K562 (cell line): ENCODE data around the gene RPUSD2. TPM values are rescaled to one million over a fixed set of nuclear protein-coding genes. Genes with fewer than 3 reads are reported as not detected.

Experiments used
- CHD2 ChIP-seq: IDR thresholded peaks from 2 replicates; pipeline ENCODE4 v1.6.1; 2011; ENCODE audit warnings: low read depth, low read length
- EZH2 ChIP-seq: IDR thresholded peaks from 2 replicates; pipeline ENCODE4 v1.6.1; 2012; ENCODE audit warnings: low read depth, mild to moderate bottlenecking, inconsistent platforms, low read length, borderline replicate concordance
- GATA2 ChIP-seq: sonication (generic); formaldehyde crosslinking; IDR thresholded peaks from 2 replicates; pipeline ENCODE4 v1.4.0; 2020; ENCODE audit warnings: mild to moderate bottlenecking, missing genetic modification reagents
- MEIS2 ChIP-seq: fragments of 450-650 bp; IDR thresholded peaks from 2 replicates; pipeline ENCODE4 v1.6.1; 2014; ENCODE audit warnings: mild to moderate bottlenecking; ENCODE audit not compliant: partially characterized antibody
- NR4A1 ChIP-seq, 2 experiments: fragments of 250-450 bp in 1 of 2; fragments of 450-650 bp in 1 of 2; sonication (Bioruptor Pico) in 1 of 2; IDR thresholded peaks; 2 replicates each; pipeline versions ENCODE4 v1.4.0 to v1.6.1; 2016 to 2020; ENCODE audit warnings: mild to moderate bottlenecking in 2 of 2, missing compliant biosample characterization in 1 of 2, missing genetic modification characterization in 1 of 2, moderate library complexity in 1 of 2
- RFX1 ChIP-seq: fragments of 450-650 bp; IDR thresholded peaks from 2 replicates; pipeline ENCODE4 v1.6.1; 2016; ENCODE audit warnings: mild to moderate bottlenecking, moderate library complexity
- TEAD2 ChIP-seq: fragments of 450-650 bp; IDR thresholded peaks from 2 replicates; pipeline ENCODE4 v1.6.1; 2016; ENCODE audit warnings: missing genetic modification characterization, control low read depth, missing compliant biosample characterization
- ZBTB8A ChIP-seq: fragments of 450-650 bp; IDR thresholded peaks from 2 replicates; pipeline ENCODE4 v1.6.1; 2018; ENCODE audit warnings: mild to moderate bottlenecking, moderate library complexity; ENCODE audit not compliant: partially characterized antibody
- ZFX ChIP-seq: sonication (generic); formaldehyde crosslinking; IDR thresholded peaks from 2 replicates; pipeline ENCODE4 v1.8.0; 2022; ENCODE audit warnings: mild to moderate bottlenecking, missing genetic modification reagents, moderate library complexity
- ZNF133 ChIP-seq: fragments of 250-450 bp; sonication (Bioruptor Pico); IDR thresholded peaks from 2 replicates; pipeline ENCODE4 v1.4.0; 2020; ENCODE audit warnings: mild to moderate bottlenecking
- ZNF282 ChIP-seq: sonication (generic); formaldehyde crosslinking; IDR thresholded peaks from 2 replicates; pipeline ENCODE4 v1.8.1; 2023; ENCODE audit warnings: missing genetic modification reagents
- ZNF444 ChIP-seq: fragments of 250-450 bp; sonication (Bioruptor Pico); IDR thresholded peaks from 2 replicates; pipeline ENCODE4 v1.4.0; 2020; ENCODE audit warnings: mild to moderate bottlenecking, moderate library complexity
- ZNF507 ChIP-seq: conservative IDR thresholded peaks from 2 replicates; pipeline ENCODE4 v1.6.1; 2017; ENCODE audit warnings: missing genetic modification characterization, missing compliant biosample characterization
- polyA plus RNA-seq, 8 experiments: library from polyadenylated mRNA; depleted of rRNA in 4 of 8; stranded (reverse) in 5 of 8; unstranded in 3 of 8; fragments of >200 nt; fragmentation: Nextera tagmentation in 2 of 8; fragmentation: Illumina TruSeq in 1 of 8; extraction: Ambion mirVana in 2 of 8; extraction: Trizol in 1 of 8; gene quantifications; 2 replicates each; pipeline versions ENCODE4 v1.2.1 to v1.2.3, GENCODE V29; 2011 to 2014; ENCODE audit warnings: inconsistent platforms in 1 of 8, missing spikeins in 1 of 8
- total RNA-seq, 7 experiments: library from RNA; depleted of rRNA in 6 of 7; stranded (reverse); fragments of >200 nt in 6 of 7; fragmentation: Illumina TruSeq in 2 of 7; extraction: Trizol in 2 of 7; gene quantifications; 2 replicates each; pipeline versions ENCODE4 v1.2.1 to v1.2.3, GENCODE V29; 2011 to 2021; ENCODE audit warnings: low replicate concordance in 1 of 7
- TF ChIP-seq, protein P1 (sequence below): fragments of 450-650 bp; IDR thresholded peaks from 2 replicates; pipeline ENCODE4 v1.6.1; 2016
- TF ChIP-seq, protein P2 (sequence below): sonication (generic); formaldehyde crosslinking; IDR thresholded peaks from 2 replicates; pipeline ENCODE4 v1.8.1; 2023; ENCODE audit warnings: mild to moderate bottlenecking, missing genetic modification reagents
- TF ChIP-seq, protein P3 (sequence below): sonication (generic); formaldehyde crosslinking; IDR thresholded peaks from 2 replicates; pipeline ENCODE4 v1.8.0; 2022; ENCODE audit warnings: missing genetic modification reagents, mild to moderate bottlenecking, borderline replicate concordance
- TF ChIP-seq, protein P4 (sequence below): fragments of 250-450 bp; sonication (Bioruptor Pico); IDR thresholded peaks from 2 replicates; pipeline ENCODE4 v1.6.1; 2021; ENCODE audit warnings: mild to moderate bottlenecking
- TF ChIP-seq, protein P5 (sequence below): fragments of 450-650 bp; formaldehyde crosslinking; IDR thresholded peaks from 2 replicates; pipeline ENCODE4 v1.4.0; 2020; ENCODE audit warnings: mild to moderate bottlenecking, moderate library complexity
- TF ChIP-seq, protein P6 (sequence below): fragments of 450-650 bp; formaldehyde crosslinking; conservative IDR thresholded peaks from 2 replicates; pipeline ENCODE4 v1.4.0; 2022; ENCODE audit warnings: mild to moderate bottlenecking, missing genetic modification characterization
- TF ChIP-seq, protein P7 (sequence below): fragments of 450-650 bp; IDR thresholded peaks from 2 replicates; pipeline ENCODE4 v1.6.1; 2016; ENCODE audit warnings: missing biosample characterization, missing genetic modification characterization

The RPUSD2 gene
- total and polyA plus RNA-seq, 9 of the 15 experiments (the other 6 are each of a cell fraction or from before 2014, with no cell fraction given) = 3.7 to 30.2 (median 14.3) TPM

DNA sequence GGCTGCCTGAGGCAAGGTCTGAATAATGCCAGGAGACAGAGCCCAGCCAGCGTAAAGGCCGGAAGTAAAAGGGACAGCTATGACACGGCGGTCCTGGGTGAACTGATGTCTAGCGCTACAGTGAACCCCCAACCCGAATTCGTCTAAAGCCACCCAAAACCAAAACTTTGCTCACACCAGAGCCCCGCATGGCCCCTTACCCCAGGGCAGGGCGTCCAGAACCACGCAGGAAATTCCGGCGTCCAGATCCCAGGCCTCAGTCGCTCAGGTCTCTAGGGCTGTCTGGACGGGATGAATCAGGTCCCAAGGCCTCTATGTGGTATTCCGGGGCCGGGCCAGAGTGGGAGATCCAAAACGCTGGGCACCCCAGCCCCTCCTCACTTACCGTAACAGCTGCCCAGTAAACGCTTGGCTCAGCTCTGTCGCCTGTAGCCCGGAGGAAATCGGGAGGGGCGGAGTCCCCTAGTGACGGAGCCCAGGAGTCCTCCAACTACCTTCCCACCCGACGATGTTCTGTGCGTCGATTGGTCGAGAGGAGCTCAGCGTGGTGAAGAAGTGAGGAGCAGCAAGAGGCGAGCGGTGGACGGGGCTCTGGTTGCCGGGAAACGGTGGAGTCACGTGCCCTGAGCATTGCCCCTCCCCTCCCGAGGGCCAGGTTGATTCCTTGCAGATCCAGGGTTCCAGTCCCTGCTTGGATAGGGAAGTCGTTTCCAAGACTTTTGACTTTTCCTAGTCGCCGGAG lies 4.3 kb upstream of the RPUSD2 start, which contains the start of gene CCDC32 (continued):
- TF ChIP-seq ZFX (CRISPR knock-in tag) = peak; percentile 66
- TF ChIP-seq, protein P1, sequence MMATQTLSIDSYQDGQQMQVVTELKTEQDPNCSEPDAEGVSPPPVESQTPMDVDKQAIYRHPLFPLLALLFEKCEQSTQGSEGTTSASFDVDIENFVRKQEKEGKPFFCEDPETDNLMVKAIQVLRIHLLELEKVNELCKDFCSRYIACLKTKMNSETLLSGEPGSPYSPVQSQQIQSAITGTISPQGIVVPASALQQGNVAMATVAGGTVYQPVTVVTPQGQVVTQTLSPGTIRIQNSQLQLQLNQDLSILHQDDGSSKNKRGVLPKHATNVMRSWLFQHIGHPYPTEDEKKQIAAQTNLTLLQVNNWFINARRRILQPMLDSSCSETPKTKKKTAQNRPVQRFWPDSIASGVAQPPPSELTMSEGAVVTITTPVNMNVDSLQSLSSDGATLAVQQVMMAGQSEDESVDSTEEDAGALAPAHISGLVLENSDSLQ = peak; percentile 73
- TF ChIP-seq TEAD2 = no peak
- TF ChIP-seq, protein P2, sequence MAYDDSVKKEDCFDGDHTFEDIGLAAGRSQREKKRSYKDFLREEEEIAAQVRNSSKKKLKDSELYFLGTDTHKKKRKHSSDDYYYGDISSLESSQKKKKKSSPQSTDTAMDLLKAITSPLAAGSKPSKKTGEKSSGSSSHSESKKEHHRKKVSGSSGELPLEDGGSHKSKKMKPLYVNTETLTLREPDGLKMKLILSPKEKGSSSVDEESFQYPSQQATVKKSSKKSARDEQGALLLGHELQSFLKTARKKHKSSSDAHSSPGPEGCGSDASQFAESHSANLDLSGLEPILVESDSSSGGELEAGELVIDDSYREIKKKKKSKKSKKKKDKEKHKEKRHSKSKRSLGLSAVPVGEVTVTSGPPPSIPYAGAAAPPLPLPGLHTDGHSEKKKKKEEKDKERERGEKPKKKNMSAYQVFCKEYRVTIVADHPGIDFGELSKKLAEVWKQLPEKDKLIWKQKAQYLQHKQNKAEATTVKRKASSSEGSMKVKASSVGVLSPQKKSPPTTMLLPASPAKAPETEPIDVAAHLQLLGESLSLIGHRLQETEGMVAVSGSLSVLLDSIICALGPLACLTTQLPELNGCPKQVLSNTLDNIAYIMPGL = no peak
- TF ChIP-seq RFX1 = peak; percentile 95
- no peak for TF ChIP-seq ZNF282 (CRISPR knock-in tag)
- no peak for TF ChIP-seq ZNF507 (tag)
- TF ChIP-seq MEIS2 = no peak
- TF ChIP-seq, protein P3, sequence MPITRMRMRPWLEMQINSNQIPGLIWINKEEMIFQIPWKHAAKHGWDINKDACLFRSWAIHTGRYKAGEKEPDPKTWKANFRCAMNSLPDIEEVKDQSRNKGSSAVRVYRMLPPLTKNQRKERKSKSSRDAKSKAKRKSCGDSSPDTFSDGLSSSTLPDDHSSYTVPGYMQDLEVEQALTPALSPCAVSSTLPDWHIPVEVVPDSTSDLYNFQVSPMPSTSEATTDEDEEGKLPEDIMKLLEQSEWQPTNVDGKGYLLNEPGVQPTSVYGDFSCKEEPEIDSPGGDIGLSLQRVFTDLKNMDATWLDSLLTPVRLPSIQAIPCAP (CRISPR knock-in tag) = no peak
- TF ChIP-seq, protein P4, sequence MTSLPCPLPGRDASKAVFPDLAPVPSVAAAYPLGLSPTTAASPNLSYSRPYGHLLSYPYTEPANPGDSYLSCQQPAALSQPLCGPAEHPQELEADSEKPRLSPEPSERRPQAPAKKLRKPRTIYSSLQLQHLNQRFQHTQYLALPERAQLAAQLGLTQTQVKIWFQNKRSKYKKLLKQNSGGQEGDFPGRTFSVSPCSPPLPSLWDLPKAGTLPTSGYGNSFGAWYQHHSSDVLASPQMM = no peak
- TF ChIP-seq, protein P5, sequence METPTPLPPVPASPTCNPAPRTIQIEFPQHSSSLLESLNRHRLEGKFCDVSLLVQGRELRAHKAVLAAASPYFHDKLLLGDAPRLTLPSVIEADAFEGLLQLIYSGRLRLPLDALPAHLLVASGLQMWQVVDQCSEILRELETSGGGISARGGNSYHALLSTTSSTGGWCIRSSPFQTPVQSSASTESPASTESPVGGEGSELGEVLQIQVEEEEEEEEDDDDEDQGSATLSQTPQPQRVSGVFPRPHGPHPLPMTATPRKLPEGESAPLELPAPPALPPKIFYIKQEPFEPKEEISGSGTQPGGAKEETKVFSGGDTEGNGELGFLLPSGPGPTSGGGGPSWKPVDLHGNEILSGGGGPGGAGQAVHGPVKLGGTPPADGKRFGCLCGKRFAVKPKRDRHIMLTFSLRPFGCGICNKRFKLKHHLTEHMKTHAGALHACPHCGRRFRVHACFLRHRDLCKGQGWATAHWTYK (CRISPR knock-in tag) = no peak
- TF ChIP-seq ZNF444 (CRISPR knock-in tag) = no peak
- TF ChIP-seq CHD2 = 0 out of 2 replicates have a peak, but pooled peaks have one; percentile 6
- TF ChIP-seq ZBTB8A = no peak
- TF ChIP-seq NR4A1 (CRISPR knock-in tag; IDR thresholded peaks at IDR 0.05) = no peak
- no peak for TF ChIP-seq NR4A1 (tag; IDR thresholded peaks at IDR 0.05)
- TF ChIP-seq, protein P6, sequence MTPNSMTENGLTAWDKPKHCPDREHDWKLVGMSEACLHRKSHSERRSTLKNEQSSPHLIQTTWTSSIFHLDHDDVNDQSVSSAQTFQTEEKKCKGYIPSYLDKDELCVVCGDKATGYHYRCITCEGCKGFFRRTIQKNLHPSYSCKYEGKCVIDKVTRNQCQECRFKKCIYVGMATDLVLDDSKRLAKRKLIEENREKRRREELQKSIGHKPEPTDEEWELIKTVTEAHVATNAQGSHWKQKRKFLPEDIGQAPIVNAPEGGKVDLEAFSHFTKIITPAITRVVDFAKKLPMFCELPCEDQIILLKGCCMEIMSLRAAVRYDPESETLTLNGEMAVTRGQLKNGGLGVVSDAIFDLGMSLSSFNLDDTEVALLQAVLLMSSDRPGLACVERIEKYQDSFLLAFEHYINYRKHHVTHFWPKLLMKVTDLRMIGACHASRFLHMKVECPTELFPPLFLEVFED (CRISPR knock-in tag) = no peak
- TF ChIP-seq, protein P7, sequence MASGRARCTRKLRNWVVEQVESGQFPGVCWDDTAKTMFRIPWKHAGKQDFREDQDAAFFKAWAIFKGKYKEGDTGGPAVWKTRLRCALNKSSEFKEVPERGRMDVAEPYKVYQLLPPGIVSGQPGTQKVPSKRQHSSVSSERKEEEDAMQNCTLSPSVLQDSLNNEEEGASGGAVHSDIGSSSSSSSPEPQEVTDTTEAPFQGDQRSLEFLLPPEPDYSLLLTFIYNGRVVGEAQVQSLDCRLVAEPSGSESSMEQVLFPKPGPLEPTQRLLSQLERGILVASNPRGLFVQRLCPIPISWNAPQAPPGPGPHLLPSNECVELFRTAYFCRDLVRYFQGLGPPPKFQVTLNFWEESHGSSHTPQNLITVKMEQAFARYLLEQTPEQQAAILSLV (tag) = no peak
- TF ChIP-seq EZH2 = no peak
- no peak for TF ChIP-seq GATA2 (CRISPR knock-in tag)
- no peak for TF ChIP-seq ZNF133
